Epidermal melanocyte (primary cell): ENCODE results near the gene NCKAP5L.
A peak's percentile ranks its signal among the peaks of the same experiment; 100 is the strongest.
"Not testable (repeated sequence)": the region's sequence is repeated elsewhere in the genome, so short reads cannot be mapped to it uniquely, and the experiment has no call there.

Source experiments
- DNase-seq: peaks from one replicate; pipeline ENCODE4 v3.0.0; 2011; ENCODE audit warnings: low spot score; ENCODE audit not compliant: insufficient read length

NCKAP5L gene

GRCh38 chr12:49866859-49867569 is 38.8 kb upstream of the NCKAP5L start:
- DNase-seq: peak; percentile 88

GRCh38 chr12:49865782-49866135 is 37.5 kb upstream of the NCKAP5L start:
- DNase-seq: no peak

- DNase-seq: no peak
Observed at GRCh38 chr12:49865109-49865781, 37.0 kb upstream of the NCKAP5L start.

- no peak for DNase-seq
Observed at GRCh38 chr12:49864798-49865090, 36.5 kb upstream of the NCKAP5L start.

- DNase-seq: no peak
Observed at GRCh38 chr12:49863946-49864797, 36.0 kb upstream of the NCKAP5L start.

- DNase-seq: not testable (repeated sequence)
Observed at GRCh38 chr12:49860921-49861320, 32.7 kb upstream of the NCKAP5L start.

GRCh38 chr12:49855890-49856289 is 27.7 kb upstream of the NCKAP5L start:
- not testable (repeated sequence) for DNase-seq

- DNase-seq: no peak
Observed at GRCh38 chr12:49854976-49855375, 26.8 kb upstream of the NCKAP5L start.

- no peak for DNase-seq
Observed at GRCh38 chr12:49853671-49854070, 25.5 kb upstream of the NCKAP5L start.

- DNase-seq: no peak
Observed at GRCh38 chr12:49847161-49847560, 18.9 kb upstream of the NCKAP5L start.

GRCh38 chr12:49846032-49846431 is 17.8 kb upstream of the NCKAP5L start:
- no peak for DNase-seq

GRCh38 chr12:49843876-49844437 is 15.7 kb upstream of the NCKAP5L start:
- DNase-seq: no peak

- no peak for DNase-seq
Observed at GRCh38 chr12:49843411-49843810, 15.2 kb upstream of the NCKAP5L start.

GRCh38 chr12:49842519-49843352 is 14.5 kb upstream of the NCKAP5L start, which contains the start of gene BCDIN3D:
TSS of gene BCDIN3D (minus strand) at chr12:49843106. CDS start at chr12:49843087, 19 bp downstream.
- peak; percentile 60 for DNase-seq

- no peak for DNase-seq
Observed at GRCh38 chr12:49838973-49839633, 10.9 kb upstream of the NCKAP5L start.

GRCh38 chr12:49832836-49833421 is 4.7 kb upstream of the NCKAP5L start:
- no peak for DNase-seq

- no peak for DNase-seq
Observed at GRCh38 chr12:49831717-49832116, 3.5 kb upstream of the NCKAP5L start.

- DNase-seq: peak; percentile 67
Observed at GRCh38 chr12:49827401-49828099, 663 bp downstream of the NCKAP5L start.

- DNase-seq: no peak
Observed at GRCh38 chr12:49827051-49827400, 1.2 kb downstream of the NCKAP5L start.
